Stimulated activated CD8-positive, alpha-beta memory T cell treated with anti-CD3 and anti-CD28 coated beads, Interleukin-12 subunit alpha, Interleukin-12 subunit beta, amount 100 ng/mL, for 1 hour (primary cell): Measurements from ENCODE around the gene VSTM2L.

ENCODE experiments used
- DNase-seq: peaks from one replicate; pipeline ENCODE4 v3.0.0-alpha.2; 2020; ENCODE audit warnings: low read depth

Gene VSTM2L

DNA sequence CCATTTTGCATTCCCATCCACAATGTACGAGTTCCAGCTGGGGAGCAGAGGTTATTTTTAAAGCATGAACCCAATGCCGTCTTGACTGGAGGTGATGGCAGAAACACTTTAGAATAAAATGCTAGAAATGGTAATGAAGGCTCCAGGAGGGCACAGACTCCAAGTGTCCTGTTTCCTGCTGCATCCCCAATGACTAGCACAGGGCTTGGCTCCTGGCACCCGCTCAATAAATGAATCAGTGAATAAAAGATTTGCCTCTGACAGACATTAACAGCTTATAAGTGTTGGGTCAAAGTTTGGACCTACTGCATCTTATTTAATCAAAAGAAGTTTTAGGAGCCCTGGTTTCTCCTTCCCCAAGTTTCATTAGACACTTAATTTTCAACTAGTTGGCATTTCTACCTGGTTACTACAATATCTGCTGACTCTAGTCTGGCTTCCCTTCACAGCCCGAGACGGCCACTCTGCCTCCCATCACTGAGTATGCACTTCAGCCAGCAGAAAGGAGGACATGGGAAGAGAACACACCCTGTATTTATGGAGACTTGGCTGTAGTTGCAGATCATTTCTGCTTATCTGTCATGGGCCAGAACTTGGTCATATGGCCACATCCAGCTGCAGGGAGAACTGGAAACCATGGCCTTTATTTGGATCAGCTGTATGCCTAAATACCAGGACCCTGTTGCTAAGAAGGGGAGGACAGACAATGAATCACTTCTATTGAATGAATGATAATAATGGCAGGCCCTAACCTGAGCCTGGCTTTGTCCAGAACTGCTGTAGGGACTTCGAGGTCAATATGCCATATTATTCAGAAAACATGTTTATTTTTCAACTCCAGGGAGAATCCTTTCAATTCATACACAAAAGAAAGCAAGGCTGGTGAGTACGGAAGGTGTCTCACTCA is 67.3 kb downstream of the VSTM2L start:
- no peak for DNase-seq

DNA sequence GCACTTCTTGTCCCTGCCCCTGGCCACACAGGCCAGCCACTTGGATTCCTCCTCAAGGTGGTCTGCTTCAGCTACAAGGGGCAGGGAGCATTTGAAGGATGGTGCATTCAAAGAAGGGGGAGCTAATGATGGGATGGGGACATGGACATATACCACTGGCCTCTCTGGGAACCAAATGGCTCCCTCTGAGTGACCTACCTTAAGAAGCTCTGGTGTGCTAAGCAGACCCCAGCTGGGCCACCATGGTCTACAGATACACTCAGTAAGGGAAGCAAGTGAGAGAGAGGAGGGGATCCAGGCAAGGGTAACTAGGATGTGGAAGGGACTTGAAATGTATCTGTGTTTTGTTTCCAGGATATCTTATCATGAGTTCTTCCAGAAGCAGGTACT is 67.9 kb downstream of the VSTM2L start:
- no peak for DNase-seq

DNA sequence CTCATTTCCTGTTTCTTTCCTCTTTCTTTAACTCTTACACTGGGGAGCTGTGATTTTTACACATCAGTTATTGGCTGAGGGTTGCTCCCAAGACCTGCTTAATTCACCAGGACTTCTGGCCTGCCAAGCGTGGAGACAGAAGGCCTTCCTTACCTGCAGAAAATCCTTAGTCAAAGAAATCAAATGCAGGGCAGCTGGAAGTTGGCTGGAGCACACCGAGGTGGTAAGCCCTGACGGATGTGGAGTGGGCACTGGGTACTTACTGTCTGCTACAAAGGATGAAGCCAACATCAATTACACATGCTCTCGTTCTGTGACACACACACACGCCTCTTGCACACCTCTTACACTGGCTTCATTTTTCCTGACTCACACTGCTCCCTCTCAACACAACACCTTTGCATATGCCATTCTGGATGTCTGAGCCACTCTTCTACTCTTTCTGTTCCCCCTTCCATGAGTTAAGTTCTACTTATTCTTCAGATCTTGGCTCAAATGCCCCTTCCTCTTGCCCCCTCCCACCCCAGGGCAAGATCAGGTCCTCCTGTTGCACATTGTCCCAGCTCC is 68.7 kb downstream of the VSTM2L start:
- no peak for DNase-seq

DNA sequence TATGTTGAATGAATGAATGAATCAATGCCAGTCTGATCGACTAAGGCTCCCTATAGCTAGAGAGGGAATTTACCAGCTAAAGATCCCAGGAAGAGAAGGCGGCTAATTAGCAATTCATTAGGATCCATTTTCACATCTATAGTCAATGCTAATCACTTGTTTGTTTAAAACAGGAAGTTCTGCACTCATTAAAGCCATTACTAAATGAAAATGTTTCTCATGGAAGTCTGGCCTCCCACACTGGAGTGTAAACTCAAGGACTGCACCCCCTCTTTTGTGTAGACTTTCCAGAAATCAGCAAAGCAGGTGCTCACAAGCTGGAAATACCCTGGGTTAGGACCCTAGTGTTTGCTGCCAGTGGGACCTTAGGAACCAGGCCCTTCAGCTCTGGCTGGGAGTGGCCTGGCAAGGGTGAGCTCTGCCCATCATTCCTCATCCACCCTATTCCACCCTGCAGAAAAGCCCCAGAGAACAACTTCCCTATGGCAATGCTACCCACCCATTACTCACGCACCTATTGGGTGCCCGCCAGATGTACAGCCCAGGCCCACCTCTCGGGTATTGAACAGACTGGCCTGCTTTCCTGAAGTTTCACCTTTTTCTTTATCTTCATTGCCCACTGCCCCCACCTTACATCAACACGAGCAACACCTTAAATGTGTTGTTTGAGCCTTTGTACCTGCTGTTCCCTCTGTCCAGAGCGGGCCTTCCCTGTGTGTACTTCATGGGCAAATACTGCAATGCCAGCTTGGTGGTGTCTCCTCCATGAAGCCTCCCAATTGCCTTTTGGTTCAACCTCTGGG is 69.5 kb downstream of the VSTM2L start:
- no peak for DNase-seq

DNA sequence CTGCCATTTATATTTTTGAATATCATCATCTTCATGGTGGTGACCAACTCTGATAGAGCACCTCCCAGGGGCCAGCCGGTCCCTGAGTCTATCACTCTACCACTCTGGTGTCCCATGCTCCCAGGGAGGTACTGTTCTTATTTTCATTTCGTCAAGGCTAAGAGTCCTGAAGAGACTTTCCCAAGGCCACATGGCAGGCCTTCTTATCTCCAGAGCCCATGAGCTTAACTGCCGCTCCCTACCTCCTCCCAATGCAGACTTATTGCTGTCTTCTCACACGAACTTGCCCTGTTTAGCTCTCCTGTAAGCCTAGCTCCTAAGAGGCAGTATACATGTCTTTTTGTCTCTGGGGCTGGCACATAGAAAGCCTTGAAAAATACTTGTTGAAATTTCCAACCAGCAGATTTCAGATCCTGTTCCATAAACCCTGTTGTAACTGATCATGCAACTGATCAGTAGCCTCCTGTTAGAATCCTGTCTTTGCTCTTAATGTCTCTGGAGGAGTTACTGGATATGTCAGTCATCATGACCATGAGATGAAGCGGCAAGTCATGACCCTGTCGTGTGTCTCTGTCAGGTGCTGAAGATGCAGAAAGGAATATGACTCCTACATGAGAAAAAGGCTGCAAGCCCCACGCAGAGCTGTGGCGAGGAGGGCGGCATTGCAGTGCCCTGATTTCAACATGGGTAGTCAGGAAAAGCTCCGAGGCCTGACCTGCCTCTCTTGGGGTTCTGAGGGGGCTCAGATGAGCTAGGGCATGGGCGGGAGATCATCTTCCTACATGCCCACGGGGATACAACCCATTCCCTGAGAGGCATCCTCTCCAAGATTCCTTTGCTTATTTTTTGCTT is 70.4 kb downstream of the VSTM2L start:
- DNase-seq = no peak

DNA sequence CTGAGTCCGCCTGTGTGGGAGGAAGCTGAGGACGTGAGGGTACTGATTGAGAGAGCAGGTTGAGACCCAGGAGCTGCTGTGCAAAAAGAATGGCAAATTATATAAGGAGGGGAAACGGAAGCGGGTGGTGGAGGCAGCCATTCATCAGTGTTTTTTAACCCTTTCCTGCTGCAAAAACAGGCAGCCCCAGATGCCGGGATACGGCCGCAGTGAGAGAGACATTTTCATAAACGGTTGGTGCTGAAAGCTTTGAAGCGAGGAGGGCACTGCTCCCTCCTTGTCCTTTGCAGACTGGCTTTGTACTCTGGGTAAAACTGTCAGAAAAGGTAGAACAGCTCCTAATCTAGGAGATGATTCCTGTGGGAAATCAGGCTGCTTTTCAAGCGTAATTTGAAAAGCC is 74.0 kb downstream of the VSTM2L start:
- no peak for DNase-seq

DNA sequence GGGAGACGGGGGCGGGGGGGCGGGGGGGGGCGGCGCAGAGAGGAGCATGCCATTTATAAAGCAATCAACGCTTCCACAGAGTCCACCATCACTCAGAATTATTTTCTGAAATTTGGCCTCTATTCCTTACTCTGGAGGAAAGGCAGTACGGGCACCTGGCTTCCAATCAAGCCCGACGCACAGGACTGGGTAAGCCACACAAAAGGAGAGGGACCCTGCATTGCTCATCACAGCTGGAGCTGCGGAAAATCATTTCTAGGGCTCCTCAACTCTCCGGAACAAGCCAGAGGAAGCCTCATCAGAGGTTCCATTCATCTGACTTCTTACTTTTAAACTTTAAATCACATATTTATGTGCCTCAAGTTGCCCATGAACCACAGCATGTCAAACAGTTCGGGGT is 74.4 kb downstream of the VSTM2L start:
- no peak for DNase-seq

DNA sequence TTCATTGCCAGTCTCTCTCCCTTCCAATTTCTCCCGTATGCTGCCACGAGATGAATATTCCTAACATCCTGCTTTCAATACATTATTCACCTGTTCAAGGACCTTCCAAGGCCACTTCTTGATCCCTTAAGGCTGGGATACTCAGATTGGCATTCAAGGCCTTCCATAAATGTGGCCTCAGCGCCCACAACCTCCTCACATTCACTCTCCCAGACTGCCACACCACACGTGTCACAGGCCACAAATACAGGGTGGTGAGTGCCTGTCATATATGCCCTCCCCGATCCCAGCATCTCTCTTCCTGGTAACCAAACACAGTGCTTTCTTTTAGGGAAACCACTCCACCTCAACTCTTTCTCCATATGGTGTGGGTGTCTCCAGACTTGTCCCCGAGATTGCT is 74.9 kb downstream of the VSTM2L start:
- DNase-seq = no peak

DNA sequence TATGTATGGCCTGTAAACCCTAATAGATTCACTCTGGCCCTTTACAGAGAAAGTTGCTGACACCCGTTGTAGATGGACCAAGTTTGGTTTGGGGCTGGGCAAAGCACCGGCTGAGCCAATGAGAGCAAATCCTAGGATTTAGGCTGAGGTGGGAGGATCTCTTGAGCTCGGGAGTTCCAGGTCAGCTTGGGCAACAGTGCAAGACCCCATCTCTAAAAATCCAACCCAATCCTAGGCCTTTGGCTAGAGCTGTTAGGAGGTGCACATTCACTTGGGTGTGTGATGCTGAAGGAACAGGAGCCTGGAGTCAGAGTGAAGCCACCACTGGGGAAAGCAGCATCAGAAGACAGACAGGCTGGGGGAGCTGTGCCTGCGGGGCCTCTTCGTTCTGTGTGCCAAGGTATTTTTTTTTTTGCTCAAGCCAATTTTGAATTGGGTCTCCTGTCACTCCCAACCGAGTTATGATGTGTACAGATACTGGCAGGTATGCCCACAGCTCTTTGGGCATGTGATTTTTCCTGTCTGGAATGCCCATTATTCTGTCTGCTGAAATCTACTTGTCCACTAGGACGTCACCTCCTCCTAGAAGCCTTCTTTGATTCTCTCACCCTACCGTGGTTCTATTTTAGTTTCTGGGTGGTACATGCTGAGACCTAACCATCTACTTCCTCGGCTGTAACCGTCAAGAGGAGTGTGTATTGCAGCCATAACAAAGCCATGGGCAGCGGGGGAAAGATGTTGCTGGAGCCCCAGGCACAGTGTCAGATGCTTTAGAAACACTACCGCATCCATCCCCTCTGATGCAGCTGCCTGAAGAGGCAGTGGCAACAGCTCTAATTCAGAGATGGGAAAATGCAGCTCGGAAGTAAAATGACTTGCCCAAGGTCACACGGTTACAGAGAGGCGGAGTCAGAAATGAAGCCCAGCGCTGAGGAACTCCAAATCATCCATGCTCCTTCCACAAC is 76.4 kb downstream of the VSTM2L start:
- no peak for DNase-seq

DNA sequence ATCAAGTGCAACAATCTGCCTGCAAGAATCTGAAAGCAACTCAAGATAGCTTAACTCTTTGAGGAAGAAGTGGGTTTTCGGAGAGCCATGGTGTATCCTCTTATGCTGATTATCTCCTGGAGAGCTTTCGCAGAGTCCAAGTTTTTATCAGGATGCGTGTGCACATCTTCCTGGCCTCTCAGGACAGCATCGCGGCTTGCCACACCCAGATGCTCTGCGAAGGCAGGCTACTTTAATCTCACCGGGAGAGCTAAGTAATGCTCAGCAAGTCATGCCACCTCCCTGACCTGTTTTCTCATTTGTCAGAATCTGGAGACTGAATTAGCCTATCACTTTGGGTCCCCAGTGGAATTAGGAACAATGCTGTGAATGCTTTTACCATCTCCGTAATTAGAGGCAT is 77.5 kb downstream of the VSTM2L start:
- DNase-seq = no peak

DNA sequence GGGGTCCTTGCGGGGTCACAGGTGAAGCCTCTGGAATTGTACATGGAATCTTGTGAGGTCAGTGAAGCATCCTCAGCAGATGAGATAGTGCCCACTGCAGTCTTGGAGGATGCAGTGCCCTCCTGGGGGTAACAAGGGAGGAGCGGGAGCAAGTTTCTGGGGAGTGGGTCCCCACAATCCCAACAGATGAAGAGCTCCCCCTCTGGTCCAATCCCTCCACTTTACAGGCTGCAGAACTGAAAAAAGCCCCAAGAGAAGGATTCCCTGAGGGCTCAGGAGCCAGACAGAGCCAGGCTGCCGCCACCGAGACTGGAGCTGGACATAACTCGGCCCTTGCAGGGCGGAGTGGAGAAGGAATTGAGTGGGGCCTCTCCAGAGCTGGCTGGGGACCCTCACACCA is 77.9 kb downstream of the VSTM2L start:
- DNase-seq = no peak

DNA sequence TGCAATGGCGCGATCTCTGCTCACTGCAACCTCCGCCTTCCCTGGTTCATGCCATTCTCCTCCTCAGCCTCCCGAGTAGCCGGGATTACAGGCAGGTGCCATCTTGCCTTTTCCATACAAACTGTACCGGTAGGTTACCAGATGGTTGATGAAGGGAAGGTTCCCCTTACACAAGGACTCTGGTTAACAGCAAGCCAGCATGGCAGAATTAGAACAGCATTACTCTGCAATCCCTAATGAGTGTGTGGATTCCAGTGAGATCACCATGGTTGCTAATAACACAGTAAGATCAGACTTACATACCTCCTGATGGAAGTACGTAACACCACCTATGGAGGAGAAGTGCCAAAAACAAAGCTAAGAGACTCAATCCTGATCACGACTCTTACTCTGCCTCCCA is 78.6 kb downstream of the VSTM2L start:
- DNase-seq = no peak

DNA sequence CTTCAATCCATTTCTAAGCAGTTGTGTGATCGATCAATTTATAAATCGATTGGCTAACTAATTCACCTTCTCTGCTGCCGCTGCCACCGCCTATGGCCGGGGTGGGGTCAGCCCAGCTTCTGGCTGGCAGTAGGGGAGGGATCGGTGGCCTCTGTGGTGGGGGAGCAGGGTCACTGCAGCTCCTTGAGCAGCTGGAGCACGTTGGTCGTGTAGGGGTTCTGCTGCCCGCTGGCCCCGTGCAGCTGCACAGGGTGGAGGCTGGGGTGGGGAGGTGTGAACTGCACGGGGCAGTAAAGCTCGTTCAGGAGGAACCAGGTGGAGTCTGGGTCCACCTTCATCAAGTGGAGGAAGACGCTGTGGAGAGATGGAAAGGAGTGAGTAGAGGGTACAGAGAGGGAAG is 80.4 kb downstream of the VSTM2L start:
- no peak for DNase-seq

DNA sequence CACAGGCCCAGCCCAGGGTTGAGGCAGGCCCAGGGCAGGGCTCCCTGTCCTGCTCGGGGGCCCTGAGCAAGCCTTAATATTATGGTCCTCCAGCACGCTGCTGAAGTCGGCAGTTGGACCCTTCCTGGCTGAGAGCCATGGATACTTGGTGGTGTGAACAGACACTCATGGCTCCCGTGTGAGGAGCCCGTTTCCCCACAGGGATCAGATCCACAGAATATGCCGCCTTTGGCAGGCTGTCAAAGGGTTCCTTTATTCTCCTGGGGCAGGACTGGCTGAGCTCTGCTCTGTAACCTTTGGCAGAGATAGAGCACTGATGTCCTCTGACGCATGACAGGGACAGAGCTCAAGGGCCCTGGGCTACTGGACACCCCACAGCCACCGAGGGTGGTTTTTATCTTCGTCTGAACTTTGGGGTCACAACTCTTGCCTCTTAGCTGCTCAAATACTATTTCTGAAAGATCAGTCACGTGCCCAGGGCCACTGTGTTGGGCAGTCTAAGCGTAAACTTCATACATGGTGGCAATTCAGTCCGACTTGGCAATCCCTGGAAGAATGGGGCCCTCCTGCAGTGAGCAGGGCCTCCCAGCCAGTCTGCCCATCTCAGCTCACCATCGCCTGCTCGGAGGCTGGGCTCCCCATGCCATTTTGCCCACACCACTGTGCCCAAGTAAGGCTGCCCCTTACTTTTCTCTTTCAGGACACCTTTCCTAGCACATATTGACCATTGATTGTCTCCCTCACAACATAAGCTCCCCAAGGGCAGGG is 81.3 kb downstream of the VSTM2L start:
- no peak for DNase-seq

DNA sequence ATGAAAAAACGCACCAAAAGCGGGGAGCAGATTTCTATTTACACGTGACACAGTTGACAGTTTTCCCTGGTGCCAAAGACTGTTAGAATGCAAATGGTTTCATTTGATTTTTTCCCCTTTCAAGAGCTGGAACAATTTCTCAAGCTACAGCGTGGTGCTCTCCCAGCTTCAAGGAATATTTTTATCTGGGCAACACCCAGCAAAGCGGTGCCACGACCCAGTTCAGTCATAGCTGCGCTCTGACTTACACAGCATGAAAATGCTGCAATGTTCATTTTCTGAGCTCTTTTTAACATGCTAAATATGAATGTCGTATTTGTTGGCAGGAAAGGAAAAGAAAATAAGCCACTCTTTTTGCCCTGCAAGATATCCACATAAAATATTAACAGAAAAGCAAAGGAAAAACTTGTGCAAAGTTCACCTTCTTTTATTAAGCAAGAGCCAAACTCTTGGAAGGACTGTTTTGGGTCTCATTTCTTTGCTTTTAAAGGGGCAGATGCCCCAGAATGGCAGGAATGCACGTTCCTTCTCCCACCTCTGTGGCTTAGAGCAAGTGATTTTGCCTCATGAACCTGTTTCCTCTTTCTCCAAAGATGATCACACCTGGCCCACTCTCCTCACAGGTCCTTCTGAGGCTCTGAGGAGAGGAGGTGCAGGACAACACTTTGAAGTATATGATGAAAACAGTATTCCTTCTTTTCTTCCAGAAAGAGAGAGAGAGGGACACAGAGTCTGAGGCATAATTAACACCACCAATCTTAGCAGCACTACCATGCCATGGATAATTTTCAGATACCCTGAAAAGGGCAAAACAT is 83.3 kb downstream of the VSTM2L start:
- DNase-seq = no peak

DNA sequence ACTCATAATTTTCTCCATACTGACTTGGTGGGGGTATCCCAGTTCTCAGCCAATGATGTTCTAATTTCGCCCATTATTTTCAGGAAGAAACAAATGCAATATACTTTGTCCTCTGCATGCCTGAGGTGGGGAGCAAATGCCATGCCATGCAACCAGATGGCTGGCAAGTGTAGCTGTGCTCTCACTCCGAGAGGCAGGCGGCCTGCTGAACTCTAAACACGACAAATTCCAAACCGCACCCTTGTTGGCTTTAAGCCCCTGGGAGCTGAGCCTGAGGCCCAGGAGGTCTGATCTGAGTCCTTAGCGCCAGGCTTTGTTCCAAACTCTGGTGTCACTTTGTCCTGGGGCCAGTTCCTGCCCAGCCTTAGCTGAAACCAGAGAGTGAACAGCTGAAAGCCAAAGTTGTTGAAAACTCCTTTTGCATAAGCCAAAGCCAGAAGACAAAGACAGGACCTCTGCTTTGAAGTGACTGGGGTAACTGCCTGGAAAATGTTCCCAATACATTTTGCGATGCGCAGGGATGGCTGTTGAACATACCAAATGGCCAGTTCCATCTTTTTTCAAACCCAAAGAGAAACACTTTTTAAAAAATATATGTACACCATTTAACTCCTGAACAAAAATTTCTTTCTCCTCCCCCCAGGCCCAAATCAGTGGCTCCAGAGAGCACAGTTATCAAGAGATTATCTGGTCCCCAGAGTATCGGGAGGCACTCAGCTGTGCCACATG is 84.1 kb downstream of the VSTM2L start:
- no peak for DNase-seq

DNA sequence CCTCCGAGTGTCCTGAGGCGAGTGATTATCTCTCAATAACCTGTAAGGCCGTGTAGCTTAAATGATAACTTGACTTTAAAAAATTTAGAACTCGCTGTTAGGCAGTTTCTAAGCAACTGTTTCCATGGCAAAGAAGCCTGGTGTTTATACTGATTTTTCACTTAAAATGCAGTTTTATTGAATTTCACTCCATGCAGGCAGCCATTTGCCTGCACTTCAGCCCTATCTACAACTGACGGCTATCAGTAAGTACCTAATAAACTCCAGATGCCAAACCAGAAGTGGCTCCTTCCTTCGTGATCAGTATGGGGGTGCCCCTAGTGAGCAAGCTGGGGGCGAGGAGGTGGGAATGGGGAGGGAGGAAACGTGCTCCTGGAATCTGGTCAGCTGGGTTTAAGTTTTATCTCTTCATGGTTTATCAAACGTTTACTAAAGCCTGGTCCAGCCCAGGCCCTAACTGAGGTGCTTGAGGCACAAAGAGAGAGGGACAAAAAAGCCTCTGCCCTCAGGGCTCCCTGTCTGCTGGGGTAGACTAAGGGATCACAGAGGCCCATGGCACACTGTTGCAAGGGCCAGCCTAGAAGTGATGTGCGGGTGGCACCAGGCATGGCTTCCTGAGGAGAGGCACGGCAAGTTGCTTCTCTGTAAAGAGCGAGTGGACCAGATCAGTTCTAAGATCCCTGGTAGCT is 84.8 kb downstream of the VSTM2L start:
- no peak for DNase-seq
